ENCODE results near the gene GABRB1.

GABRB1 gene

DNA sequence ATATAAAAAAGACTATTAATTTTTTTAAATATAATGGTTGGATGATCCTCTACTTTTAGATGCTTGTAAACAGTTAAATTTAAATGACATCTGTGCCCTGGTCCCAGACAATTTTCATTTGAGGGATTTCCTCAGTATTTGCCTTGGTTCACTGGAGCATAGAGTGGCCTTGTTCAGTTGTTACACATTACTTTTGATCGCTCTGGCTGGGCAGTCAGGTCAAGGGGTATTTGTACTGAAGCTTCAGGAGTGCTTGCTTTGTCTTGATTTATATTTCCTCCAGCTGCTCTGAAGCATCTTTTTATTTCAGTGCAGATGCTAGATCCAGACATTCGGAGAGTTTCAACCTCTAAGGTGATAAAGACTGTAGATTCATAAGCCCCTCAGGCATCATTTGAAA lies 382.2 kb downstream of the GABRB1 start:
- peak; percentile 61 for DNase-seq

DNA sequence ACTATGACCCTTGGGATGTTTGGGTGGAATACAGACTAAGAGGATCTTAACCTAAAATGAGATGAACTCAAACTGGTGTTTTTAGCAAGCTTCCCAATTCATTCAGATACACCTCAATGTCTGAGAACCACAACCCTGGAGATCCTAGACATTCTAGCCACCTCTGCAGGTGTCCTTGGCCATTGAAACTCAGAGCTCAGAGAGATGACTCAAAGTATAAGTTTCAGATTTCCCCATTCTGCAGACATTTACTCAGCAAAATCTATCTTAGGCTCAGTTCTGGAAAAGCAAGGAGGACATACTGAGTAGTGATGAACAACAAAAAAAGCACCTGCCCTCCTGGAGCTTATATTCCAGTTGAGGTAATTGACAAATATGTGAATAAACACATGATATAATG lies 384.4 kb downstream of the GABRB1 start:
- no peak for DNase-seq

DNA sequence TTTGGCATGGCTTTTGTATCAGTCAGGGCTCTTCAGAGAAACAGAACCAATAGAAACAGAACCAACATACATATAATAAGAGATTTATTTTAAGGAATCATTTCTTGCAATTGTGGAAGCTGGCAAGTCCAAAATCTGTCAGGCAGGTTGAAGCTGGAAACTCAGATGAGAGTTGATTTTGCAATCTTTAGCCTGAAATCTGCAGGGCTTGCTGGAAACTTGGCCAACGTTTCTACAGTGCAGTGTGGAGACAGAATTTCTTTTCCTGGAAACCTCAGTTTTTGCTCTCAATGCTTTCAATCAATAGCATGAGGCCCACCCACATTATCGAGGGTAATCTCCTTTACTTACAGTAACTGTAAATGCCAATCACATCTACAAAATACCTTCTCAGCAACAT lies 386.8 kb downstream of the GABRB1 start:
- DNase-seq: no peak

DNA sequence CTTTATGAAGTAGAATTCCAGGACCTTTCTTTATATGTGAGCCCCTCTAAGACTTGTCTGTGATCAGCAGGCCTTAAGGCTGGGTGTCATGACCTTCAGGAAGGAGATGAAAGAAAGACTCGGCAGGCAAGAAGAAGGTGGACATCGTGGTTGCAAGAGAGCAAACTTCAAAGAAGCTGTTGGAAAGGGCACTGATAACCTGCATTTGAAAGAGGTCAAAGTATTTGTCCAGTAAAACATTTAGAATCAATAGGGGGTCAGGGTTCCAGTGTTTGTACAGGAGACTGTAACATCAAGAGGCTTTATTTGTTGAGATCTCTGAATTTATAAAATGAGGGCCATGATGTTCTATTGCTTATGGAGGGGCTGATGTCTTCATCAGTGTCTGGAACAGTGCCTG lies 387.9 kb downstream of the GABRB1 start:
- no peak for DNase-seq

DNA sequence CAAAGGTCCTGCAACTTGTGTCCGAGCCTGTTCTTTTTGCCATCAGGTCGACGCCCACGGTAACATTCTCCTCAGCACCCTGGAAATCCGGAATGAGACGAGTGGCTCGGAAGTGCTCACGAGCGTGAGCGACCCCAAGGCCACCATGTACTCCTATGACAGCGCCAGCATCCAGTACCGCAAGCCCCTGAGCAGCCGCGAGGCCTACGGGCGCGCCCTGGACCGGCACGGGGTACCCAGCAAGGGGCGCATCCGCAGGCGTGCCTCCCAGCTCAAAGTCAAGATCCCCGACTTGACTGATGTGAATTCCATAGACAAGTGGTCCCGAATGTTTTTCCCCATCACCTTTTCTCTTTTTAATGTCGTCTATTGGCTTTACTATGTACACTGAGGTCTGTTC lies 394.3 kb downstream of the GABRB1 start:
- no peak for DNase-seq

DNA sequence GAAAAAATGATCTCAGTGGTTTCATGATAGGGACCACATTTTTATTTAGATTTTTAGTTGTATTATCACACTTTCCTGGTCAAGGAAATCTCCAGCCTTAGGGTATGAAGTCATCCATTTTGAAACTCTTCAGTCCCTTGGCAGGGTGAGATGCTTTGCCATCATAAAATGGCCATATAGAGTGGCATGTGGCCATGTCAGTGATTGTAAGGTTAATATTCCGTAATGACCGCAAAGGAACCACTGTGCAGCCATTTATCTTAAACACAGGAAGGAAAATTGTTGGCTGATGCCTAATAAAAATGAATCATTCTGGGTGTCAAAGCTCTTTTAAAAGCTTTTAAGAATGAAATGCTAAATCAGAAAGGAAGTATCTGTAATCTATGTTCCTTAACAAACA lies 396.6 kb downstream of the GABRB1 start:
- no peak for DNase-seq

DNA sequence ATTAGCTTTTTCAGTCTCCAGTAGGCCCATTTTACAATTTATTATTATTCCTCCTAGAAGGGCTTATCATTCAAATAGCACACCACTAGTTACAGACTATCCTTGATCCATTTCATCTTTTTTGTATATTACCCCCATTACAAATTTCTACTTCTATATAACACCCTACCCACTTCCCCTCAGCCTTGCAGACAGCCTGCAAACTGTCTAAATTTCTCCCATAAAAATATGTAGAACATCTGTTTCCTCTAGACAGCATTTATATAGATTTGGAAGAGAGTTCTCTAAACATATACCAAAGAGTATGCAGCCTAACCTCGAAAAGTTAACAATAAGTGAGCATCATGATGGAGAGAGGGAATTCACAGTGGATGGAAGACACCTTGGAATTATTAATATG lies 401.4 kb downstream of the GABRB1 start:
- no peak for DNase-seq

DNA sequence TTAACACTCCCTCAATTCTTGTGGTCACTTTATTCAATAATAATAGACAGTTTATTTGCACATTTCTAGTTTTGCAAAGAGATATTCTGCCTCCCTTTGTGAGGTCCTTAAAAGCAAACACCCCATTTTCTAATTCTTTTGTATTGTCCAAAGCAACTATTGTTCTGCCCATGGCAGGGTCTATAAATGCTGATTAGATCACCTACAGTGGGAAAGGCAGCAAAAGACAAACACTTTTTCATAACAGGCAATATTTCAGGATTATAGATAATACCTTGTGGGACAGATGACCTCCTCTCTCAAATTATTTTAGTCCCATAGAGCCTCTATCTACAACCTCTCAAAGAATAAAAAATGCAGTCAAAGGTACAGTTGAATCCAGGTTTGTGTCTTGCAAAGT lies 403.6 kb downstream of the GABRB1 start:
- DNase-seq: no peak

DNA sequence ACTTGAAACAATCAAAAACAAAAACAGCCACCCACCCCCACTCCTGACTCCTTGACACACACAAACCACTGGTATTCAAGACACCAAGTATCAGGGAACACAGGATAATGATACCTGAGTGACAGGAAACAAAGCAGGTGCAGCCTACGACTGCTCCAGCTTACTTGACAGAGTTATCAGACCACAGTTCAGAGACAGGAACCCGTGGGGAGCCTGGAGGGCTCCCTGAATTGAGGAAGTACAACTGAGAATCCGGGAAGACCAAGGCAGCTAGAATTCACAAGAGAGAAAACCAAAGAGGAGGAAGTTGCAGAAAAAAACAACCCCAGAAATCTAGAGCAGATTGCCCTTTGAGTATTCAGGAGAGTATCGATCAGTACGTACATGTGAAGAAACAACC lies 411.6 kb downstream of the GABRB1 start:
- DNase-seq: no peak

DNA sequence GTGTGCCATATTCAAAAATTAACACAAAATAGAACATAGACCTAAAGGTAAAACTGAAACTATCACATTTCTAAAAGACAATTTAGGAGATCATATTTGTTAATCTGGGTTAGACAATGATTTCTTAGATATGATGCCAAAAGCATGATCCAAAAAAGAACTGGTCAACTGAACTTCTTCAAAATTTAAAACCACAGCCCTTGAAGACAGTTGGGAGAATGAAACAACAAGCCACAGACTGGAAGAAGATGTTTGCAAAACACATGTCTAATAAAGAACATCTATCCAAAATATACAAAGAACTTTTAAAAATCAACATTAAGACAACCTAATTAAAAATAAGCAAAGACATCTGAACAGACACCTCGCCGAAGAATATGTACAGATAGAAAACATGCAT lies 412.7 kb downstream of the GABRB1 start:
- no peak for DNase-seq

DNA sequence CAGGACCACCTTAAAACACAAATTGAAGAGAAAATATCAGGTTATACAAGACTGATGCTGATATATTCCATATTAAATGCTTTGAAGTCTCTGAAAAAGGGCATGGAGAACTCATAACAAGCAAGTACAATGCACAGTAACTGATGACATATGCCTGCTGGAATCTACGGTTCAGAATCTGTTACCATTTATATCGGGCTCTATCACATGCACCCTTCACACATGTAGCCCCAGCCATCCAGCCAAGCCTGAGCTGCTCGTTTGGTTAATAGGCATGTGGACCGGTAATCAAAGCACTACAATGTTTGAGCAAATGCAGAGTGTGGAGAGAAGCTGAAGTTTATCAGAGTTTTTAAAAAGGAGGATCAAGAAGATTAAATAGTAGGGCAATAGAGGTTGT lies 420.3 kb downstream of the GABRB1 start:
- no peak for DNase-seq

DNA sequence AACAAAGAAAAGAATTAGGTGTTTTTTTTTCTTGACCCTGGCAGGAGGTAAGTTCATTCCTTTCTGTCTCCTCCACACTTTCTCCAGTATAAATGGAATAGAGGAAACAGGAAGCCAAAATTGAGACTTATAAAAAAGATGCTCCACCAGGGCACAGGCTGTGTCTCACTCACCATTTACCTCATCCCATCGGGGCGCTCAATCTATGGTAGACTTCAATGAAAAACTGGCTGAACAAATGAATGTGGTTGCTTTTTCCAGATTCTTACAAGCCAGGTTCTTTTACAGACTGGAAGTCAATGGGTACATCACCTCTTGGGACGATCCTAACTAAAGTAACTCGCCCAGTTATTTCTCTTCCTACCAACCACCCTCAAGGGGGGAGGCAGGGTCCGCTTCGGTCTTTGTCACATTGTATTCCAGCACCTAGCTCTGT lies 431.4 kb downstream of the GABRB1 start:
- no peak for DNase-seq

DNA sequence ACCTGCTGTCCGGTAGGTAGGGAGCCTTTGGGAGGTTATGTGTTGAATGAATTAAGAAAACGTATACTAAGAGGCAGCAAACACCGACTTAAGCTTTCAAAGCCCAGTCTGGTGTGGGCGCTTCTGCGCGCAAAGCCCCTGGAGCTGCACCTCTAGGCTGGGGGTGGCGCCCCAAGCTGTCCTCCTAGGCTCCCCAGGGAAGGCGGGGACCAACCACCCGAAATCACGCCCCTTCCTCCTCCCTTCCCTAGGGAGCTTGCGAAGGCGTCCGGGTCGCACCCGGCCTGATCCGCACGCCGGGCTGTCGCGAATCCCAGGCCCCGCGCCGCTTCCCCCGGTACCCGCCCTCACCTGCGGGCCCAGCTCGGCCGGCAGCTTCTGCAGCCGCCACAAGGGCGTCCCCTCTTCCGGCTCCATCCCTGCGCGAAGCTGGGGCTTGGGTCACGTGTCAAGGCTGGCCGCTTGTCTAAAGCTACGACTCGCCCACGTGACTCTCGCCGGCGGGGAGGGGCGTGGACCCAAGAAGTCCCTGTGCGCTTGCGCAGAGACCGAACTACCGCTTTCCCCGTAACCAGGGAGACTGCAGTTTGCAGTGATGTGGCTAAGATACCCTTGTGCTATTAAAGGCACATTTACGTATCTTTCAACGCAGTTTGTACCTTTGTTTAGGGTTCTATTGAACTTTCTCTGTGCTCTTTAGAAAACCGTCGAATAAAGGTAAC lies 432.0 kb downstream of the GABRB1 start, which contains the start of gene COMMD8:
Gene COMMD8 (minus strand): TSS at position 468 of the 722 bp plus-strand sequence. CDS start 51 bp downstream, at position 417.
- peak; percentile 67 for DNase-seq

DNA sequence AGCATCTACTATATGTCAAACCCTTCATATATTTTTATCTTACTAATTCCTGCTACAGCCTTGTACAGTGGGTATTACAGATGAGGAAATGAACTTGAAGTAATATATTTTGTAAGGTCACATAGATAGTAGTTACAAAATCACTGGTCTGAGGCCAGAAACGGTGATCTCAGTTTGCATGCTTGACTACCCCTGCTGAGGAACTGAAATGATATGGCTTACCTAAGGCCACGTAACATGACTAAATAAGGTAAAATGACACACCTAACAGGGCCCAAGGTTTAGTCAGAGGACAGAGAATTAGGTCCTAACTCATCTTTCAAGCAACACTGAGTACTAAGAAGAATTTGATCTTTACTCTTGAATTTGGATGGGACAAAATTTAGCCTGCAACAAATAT lies 433.6 kb downstream of the GABRB1 start:
- DNase-seq: no peak

DNA sequence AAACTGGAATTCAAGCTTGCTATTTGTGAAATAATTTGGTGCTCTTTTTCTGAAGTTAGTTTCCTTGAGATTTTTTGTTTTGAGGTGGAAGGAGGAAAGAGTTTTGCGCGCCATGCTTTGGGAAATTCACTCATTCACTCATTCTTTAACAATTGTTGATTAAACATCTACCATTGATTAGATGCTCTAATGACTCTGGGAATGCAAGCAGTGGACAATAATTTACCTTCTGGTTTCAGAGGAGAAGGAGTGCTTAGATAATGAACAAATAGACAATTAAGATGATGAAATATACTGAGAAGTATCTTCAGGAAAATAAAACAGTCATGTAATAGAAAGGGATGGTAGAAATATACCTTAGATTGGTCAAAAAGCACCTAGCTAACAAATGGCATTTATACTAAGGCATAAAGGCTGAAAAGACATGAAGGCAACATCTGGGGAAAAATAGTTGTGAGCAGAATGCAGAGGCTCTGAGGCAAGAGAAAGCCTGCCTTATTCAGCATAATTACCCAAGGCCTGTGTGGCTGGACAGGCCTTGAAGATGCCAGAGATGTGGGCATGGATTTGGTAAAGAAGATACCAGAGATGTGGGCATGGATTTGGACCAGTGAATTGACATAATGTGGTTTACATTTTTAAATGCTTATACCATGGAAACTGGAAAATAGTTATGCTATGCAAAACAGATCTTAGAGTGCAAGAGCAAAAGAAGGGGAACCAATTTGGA lies 434.9 kb downstream of the GABRB1 start:
- no peak for DNase-seq

DNA sequence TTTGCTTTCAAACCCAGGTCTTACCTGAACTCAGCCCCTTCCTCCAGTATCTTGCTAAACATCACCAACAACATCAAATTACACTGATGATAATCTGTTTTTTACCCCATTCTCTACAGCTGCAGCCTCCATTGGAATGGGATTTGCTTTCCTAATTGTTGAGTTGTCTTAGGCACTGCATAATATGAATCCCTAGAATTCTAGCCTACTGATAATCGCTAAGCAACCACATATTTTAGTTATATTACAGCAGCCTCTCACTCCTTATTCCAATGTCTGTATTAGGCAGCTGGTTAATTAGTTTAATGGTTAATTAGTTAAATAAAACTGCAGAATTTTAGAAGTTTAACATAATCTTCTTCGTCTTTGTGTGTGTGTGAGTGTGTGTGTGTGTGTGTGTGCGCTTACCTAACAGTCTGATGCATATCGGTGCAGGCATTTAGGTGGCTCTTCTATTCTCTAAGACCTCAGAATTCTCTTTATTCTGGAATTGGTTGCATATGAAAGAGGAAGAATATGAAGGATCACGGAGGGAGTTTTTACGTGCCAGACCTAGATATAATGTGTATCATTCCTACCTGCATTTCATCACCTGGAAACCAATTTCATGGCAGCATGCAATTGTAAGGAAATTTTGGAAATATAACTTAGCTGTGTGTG lies 437.5 kb downstream of the GABRB1 start:
- no peak for DNase-seq

DNA sequence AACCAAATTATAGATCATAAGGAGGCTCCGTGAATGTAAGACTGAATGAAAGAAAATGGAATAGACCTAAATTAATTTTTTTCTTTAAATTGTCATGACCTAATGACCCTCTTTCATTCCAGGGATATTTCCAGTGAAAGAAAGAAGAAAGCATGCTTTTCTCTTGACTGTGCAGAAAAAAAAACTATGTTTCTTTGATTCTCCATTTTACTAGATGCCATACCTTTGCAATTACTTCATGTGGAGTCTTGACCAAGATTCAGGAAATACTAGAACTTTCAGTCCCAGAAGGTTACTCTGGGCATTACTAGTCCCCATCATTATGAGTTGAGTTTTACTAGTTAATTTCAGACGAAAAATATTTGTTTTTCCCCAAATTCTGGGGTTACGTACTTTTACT lies 438.6 kb downstream of the GABRB1 start:
- DNase-seq: no peak

DNA sequence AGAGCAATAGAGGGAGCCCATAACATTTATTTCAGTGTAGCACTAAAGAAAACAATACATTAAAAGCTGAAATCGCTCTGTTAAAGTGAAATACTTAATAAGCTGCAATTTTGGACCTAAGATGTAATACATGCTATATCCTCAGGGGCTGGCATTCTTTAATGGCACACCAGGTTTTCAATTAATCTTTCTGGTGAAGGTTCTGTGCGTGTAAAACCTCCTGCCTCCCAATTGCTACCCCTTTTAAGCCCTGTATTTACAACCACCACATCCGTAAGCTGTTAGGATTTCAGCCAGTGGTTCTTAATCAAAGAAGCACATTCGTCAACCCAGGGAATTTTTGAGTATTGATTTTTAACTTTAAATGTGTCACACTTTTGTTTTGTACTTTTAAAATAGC lies 439.7 kb downstream of the GABRB1 start:
- no peak for DNase-seq

DNA sequence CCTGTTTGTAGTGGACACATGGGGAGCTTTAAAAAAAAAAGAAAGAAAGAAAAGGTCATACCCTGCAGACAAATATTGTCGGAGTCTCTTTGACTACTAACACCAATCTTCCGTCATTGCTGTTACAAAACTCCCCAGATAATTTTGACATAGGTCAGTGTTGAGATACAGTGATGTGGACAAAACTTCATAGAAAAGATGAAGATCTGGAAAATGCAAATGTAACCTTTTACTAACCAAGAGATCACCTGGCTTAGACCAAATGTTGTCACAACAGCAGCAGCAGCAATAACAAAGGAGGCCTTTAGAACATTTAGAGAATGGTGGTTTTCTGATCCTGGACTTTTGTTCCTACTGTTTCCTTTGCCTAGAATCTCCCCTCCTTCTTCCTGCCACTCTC lies 440.2 kb downstream of the GABRB1 start:
- DNase-seq: no peak

DNA sequence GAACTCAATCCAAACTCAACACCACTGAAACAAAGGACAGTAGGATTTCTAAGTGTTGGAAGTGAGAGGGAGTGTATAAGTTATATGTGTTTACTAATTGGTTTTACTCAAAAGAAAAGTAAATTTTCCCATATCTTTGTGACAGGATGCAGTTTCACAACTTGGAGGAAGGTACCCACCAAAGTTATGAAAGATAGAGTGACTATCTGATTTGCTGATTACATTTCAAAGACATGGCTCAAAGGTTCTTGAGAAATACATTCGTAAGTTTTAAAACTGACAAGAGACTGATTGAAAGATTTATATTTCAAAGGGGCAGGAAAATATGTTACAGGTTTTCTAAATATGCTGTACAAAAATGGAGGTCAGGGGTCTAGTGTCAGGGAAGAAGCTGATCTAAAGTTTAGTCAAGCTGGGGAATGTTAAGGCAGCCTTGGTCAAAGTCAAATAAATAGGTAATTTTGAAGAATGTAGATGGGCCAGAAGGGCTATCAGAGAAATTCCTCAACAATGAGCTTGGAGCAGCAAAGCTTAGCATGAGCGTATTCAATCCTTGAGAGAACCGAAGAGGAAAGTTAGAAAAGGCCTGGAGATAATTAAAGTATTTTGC lies 441.9 kb downstream of the GABRB1 start:
- DNase-seq: no peak

DNA sequence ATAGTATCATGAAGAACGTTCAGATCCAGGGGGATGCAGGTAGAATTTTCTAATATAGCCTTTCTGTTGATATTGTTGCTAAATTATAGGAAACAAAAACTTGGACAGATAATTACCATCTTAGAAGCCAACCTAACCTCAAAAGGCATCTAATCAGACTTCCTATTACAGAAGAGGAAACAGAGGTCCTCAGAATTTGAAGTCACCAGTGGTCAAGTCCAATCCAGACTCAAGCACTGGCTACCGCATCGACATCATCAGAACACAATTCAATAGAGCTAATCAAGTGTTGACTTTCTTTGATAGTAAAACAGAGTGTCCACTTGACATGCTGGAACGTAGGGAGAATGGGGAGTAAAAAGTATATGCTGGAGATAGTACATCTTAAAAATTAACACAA lies 443.4 kb downstream of the GABRB1 start:
- no peak for DNase-seq

DNA sequence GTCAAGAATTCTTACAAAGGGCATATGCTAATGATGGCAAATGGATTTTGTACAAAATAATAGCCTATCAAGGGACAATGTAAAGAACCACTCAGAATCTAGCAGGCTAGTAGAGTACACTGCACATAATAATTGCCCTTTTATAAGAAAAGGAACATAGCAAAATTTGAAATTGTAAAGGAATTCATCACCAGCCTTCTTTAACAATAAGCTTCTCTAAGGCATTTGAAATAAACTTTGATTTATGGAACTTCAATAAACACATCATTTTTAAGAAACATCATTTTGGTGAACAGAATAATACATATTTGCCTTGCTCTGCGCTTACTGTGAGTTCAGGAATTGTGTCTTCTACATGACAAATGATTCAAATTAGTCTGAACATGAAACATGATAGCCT lies 444.0 kb downstream of the GABRB1 start:
- no peak for DNase-seq
